ENCODE data around the gene MYRFL.
"Not testable (repeated sequence)": the region's sequence is repeated elsewhere in the genome, so short reads cannot be mapped to it uniquely, and the experiment has no call there.

MYRFL gene

DNA sequence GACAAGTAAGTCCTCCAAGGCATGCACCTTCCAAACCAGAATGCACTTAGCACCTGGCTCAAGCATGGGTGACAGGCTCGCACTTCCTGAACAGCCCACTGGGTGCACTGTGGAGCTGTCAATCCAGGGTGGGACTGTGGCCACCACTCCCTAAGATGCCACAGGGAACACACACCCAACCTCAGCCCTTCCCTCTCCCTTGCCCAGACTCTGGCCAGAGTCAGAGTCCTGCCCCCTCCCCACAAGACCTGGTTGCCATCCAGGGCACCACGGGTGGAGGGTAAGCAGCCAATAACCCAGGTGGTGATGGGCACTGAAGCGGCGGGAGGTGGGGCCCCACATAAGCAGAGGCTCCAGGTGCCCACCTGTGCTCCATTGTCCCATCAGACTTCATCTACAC, 160.6 kb downstream of the MYRFL start:
- no peak for DNase-seq (ENCODE audit: low read depth in 2 of 2, low spot score in 1 of 2)

DNA sequence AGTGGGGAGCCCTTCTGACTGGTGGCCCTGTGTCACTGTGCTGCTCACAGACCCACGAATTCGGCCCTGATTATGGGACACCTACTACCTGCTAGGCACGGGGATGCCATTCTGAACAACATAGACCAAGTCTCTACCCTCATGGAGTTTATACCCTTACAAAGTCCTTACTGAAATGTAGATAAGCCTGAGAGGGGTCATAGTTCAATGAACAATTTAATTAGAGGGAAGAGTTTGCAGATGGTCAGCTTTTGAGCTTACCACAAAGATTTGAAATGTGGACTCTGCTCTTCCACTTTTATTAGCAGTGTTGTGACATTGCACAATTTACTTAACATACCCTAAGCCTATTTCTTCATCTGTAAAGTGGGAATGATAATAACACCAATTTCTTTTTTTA, 161.1 kb downstream of the MYRFL start:
- DNase-seq (ENCODE audit: low read depth in 2 of 2, low spot score in 1 of 2): no peak

DNA sequence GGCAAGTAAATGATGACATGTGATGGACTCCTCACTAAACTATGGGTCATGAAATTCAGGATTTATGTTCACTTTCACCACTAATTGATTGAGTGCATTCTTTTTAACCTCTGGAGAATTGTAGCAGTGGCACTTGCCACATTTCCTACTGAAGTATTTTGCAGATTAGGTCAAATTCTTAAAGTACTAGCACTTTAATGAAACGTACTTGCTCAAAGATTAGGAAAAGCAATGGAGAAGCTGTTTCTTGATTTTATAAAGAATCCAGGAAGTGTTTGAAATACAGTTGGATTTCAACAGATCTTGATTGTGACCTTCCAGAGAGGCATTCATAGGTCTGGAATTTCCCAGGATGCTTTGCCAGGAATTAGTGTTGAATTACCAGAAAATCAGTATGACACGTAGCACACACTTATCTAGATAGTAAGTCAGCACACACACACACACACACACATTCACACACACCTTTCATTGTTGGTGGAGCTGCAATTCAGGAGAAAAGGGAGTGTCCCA, 162.6 kb downstream of the MYRFL start:
- DNase-seq (ENCODE audit: low read depth in 2 of 2, low spot score in 1 of 2): no peak

DNA sequence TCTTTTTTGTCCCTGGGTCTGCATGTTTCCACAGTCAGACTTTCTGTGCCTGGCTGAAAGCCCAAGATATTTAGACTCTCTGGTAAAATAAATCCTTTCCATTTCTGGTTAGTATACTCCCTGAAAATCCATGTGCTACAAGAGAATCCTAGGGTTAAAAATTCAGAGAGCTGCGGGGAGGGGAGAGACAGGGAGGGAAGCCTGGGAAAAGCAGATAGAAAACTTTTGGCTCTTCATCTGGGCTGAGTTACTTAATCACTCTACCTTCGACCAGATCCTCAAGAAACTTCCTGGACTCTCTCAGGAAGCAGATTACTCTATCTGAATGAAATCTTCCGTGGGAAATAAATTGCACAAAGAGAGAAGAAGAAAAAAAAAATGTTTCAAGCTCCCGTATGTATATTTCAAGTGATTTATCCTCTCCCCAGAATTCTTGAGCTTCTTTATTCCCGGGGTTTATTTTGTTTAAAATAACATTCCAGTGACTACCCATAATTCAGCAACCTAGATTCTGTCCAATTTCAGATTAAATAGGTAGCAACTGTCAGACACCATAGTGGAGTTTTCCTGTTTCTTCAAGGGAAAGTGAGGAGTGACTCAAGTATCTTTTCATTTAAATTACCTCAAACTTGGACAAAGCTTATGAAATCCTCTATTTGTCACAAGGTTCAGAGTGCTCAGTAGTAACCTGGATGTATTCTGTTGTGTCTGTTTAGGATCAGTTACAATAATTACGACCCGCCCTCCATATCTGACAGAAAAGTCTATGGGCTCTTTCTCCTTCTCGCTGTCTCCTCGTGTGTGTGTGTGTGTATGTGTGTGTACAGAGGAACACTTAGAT, 163.7 kb downstream of the MYRFL start:
- no peak for DNase-seq (ENCODE audit: low read depth in 2 of 2, low spot score in 1 of 2)

DNA sequence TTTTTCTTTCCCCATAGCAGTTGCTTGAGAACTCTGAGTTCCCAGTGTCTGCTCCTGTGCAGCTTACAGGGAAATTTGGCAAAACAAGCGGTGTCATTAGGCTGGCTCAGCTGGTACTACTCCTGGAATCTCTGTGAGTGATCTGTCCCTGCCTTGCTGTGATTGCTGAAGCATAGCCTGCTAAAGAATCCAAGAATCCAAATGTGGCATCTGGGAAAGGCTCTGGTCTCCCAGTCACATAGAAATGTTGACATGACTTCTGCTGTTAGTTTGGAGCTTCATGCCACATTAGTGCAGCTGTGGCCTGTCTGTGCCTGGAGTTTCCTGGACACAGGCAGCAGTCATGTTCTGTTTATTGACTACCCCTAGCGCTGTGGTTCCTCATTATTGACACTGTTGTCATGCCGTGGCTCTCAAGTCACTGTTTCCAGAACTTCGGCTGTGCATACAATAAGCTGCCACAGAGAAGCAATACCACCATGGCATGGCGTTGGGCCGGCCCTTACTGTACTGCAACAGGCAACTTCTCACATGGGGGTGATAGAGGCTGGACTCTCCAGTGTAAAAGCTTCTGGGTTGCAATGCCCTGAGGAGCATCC, 166.8 kb downstream of the MYRFL start:
- no peak for DNase-seq (ENCODE audit: low read depth in 2 of 2, low spot score in 1 of 2)

DNA sequence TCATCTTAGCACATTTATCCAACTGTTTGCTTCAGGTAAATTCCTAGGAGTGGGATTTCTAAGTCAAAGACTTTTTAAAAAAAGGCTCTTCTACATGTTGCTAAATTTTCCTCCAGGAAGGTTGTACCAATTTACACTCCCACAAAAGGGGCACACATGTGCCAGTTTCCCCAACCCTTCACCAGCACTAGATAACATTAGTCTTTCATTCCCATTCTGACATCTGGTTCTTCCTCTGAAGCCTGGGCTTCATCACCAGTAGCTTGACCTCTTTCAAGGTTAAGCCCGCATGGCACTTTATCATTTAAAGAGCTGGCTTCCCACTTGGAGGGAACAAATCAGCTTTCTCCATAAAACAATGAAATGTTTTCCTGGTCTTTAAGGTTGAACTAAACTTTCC, 168.4 kb downstream of the MYRFL start:
- DNase-seq (ENCODE audit: low read depth in 2 of 2, low spot score in 1 of 2): no peak

DNA sequence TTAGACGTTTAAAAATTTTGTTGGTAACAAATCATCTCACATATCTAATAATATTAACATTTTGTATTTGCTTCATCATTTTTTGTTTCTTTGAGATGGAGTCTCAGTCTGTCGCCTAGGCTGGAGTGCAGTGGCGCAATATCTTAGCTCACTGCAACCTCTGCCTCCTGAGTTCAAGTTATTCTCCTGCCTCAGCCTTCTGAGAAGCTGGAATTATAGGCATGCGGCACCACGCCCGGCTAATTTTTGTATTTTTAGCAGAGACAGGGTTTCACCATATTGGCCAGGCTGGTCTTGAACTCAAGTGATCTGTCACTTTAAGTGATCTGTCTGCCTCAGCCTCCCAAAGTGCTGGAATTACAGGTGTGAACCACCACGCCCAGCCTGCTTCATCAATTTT, 169.1 kb downstream of the MYRFL start:
- not testable (repeated sequence) for DNase-seq (ENCODE audit: low read depth in 2 of 2, low spot score in 1 of 2)

DNA sequence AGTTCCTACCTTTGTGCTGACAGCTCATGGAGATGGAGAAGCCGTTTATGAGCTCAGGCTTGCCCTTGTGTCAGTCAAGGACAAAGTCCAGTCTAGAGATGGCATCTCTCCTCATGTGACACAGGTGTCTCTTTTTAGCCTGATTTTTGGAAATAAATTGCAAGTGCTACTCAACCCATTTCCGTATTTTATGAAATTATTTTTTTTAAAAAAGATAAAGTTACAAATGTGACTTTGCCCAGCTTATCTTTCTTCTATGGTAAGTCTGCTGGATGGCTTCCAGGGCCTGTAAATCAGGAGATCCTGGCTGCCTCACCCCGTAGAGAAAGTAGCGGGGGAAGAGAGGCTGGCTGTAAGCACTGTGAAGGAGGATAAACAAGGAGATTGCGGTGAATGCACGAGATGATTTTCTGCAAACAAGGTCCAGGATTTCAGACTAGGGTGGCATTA, 169.7 kb downstream of the MYRFL start:
- DNase-seq (ENCODE audit: low read depth in 2 of 2, low spot score in 1 of 2): no peak

DNA sequence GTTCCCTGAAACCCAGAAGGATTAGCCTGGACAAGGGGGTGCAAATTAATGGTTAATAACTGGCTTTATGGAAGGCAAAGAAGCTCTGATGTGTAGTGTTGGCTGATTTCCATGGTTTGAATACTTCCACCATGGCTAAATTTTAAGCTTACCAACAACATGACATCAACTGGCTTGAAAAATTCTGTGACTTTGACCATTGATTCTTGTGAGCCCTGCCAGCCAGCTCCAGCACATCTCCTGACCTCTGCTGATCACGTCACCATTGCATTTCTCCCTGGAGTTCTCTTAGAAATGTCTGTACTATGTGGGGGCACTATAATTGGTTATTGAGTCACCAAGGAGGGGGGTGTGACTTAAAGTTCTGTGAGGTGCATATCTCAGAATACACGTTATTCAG, 171.2 kb downstream of the MYRFL start:
- no peak for DNase-seq (ENCODE audit: low read depth in 2 of 2, low spot score in 1 of 2)

DNA sequence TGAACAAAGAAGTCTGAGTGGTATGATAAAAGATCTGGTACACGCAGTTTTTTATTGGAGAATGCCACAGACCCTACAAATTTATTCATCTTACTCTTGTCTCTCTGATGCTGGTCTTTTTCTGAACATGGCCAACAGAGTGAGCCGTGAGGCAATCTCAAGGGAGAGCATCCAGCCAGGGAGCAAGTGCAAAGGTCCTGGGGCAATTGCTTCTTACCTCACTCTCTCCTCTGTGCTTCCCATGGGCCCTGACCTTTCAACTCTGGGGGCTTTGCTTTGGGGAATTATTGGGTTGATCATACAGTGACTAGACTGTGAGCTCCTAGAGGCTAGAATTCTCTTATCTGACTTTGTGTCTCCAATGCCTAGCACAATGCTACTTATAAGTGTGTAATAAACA, 171.7 kb downstream of the MYRFL start:
- DNase-seq (ENCODE audit: low read depth in 2 of 2, low spot score in 1 of 2): no peak

DNA sequence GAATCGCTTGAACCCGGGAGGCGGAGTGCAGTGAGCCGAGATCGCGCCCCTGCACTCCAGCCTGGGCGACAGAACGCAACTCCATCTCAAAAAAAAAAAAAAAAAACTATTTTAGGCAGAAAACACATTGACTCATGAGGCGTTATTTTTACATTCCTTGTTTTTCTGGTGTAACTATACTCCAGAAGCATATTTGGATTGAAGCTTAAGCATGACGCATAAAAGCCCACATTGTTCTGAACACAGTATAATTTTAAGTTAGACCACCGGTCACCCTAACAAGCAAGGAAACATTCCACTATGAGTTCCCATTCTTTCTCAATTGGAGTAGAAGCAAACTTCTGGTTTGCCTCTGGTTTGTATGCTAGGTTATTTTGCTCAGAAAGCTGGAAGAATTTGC, 173.0 kb downstream of the MYRFL start:
- no peak for DNase-seq (ENCODE audit: low read depth in 2 of 2, low spot score in 1 of 2)

DNA sequence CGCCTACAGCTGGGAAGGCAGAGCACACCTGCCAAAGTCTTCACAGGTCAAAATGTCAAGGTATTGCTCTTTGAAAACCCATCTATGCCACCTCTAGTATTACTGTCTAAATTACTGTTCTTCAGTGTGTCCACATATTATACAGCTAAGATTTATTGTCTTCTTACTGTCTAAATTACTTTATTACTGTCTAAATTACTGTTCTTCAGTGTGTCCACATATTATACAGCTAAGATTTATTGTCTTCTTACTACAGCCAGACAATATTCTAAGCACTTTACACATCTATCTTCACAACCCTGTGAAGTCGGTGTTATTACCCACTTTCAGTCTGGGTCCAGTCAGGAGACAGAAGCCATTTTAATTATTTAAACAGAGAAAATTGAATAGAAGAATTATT, 173.9 kb downstream of the MYRFL start:
- no peak for DNase-seq (ENCODE audit: low read depth in 2 of 2, low spot score in 1 of 2)

DNA sequence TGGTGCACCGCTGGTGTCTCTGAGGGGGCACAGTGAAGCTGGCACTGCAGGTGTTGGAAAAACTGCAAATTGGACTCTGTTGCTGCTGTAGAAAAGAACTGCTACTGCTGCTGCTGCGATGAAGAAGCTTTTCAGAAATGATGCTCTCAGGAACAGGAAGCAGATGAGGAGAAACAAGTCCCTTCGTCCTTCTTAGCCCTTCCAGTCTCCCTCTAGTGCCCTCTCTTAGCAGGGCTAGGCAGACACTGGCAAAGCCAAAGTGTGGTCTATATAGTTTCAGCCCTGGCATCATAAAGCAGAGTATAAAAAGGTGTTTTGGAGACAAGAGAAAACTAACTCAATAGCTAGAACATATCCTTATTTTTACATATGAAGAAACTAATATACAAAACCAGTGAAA, 174.5 kb downstream of the MYRFL start:
- DNase-seq (ENCODE audit: low read depth in 2 of 2, low spot score in 1 of 2): no peak

DNA sequence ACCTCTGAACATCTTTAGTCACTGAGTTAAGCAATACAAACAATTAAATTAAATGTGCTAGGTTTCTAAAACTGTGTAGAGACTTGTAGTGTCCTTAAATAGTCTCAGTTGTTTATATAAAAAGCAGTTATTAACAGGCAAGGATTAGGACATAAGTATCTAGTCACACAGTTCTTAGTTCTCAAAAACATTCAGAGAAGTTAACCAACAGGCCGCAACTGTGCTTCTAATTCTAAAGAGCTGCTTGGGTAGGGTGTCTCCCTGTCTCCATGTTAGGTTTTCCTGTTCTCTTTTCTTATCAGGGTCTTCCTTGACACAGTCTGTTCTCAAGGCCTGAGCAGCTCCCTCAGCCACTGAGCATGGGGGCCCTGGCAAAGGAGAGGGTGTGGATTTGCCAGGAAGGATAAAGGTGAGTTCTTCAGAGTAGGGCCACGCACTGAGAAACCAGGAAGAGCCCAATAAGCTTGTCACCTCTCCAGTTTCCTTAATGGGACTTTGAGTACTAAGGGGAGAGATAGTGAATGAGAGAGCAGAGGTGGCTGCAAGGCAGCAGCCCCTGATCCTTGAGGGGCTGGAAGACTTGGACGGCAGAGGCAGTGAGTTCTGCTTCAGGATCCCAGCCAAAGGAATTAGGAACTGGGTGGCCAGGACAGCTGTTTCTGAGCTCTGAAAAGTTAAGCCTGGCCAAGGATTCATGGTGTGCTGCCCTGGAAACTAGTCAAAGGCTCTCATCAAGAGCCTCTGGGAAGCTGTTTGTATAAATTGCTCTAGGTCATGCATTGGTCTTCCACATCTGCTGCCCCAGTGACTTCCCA, 177.3 kb downstream of the MYRFL start:
- DNase-seq (ENCODE audit: low read depth in 2 of 2, low spot score in 1 of 2): no peak

DNA sequence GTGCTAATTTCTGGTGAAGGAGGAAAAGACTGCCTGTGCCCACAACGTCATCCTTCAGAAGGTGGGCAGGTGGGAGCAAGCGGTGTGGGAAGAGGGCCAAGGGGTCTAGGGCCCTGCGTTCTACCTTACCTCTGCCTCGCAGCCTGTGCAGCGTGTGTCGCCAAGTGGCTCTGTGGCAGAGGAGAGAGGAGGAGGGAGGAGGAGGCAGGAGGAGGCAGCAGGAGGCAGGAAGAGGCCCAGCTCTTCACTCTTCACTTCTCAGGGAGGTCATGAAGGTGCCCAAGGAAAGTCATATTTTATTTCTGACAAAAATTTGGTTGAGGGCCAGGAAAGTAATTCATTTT, 177.9 kb downstream of the MYRFL start:
- no peak for DNase-seq (ENCODE audit: low read depth in 2 of 2, low spot score in 1 of 2)

DNA sequence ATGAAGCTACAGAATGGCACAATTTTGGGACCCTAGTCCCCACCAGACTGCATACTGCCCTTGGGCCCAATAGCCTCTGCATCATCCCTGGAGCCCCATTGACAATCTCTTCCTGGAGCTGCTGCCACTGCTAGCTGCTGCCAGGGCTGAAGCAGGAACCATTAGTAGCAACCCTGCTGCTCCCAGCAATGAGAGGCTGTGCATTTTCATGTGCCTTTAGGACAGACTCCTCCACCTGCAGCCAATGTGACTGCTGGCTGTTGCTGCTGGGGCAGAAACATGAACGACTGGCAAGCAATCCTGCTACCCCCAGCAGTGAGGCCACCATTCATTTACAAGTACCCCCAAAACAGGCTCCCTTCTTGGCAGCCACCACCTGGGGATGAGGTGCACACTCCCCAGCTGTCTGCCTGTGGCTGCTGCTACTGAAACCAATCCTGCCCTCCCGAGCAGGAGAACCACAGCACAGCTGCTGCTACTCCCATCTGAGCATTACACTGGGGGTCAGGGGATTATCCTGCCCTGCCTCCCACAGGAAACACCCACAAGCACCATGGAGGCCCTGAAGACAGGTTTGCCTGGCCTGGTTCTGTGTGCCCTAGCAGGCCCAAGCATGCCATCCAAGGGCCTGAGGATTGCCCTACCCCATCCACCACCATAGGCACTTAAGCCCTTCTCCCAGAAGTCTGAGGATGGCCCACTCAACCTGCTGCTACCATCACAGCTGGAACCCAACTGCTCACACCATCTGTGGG, 181.0 kb downstream of the MYRFL start:
- DNase-seq (ENCODE audit: low read depth in 2 of 2, low spot score in 1 of 2): no peak

DNA sequence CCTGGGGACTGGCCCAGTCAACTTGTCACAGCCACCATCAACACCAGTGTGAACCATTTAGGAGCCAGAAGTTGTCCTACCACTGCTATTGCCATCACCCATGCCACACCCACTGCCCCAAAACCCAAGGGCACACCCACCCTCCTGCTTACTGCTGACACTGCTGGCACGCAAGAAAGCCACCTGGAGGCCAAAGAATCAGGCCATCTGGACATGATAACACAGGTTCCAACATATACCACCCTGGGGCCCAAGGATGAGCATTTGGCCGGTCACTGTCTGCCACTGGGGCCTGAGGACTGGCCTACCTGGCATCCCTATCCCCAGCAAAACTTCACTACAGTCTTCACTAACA, 181.6 kb downstream of the MYRFL start:
- no peak for DNase-seq (ENCODE audit: low read depth in 2 of 2, low spot score in 1 of 2)

DNA sequence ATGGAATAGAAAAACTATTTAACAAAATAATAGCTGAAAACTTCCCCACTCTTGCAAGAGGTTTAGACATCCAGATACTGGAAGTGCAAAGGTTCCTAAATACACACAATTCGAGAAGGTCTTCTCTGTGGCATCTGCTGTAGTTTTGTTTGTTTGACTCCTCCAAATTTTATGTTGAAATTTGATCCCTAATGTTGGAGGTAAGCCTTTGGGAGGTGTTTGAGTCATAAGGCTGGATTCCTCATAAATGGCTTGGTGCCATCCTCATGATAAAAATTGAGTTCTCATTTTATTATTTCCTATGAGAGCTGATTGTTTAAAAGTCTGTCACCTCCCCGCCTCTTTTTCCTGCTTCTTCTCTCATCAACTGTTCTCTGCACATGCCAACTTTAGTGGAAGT, 182.7 kb downstream of the MYRFL start:
- no peak for DNase-seq (ENCODE audit: low read depth in 2 of 2, low spot score in 1 of 2)

Measured in stimulated activated CD8-positive, alpha-beta memory T cell treated with anti-CD3 and anti-CD28 coated beads, Interleukin-4, amount 100 ng/mL, for 4 hours (primary cell).